Gastroesophageal sphincter (tissue), 3 donors: Measurements from ENCODE around the gene YBX1.

Experiments
- CTCF ChIP-seq, 4 experiments: fragments of 200-600 bp in 2 of 4; fragments of 450-650 bp in 2 of 4; sonication (generic) in 1 of 4; IDR thresholded peaks; one replicate each; pipeline ENCODE4 v1.5.1; 2017 to 2019; ENCODE audit warnings: antibody characterized with exemption in 4 of 4, mild to moderate bottlenecking in 2 of 4, moderate library complexity in 2 of 4
- EP300 ChIP-seq: sonication (generic); formaldehyde crosslinking; IDR thresholded peaks from one replicate; pipeline ENCODE4 v1.6.1; 2017; ENCODE audit warnings: antibody characterized with exemption, mild to moderate bottlenecking
- POLR2A ChIP-seq, 2 donors: fragments of 450-650 bp; IDR thresholded peaks; one replicate each; pipeline ENCODE4 v1.6.1; 2017; ENCODE audit warnings: antibody characterized with exemption in 2 of 2, mild to moderate bottlenecking in 2 of 2, moderate library complexity in 1 of 2

GRCh38 chr1:42689912-42690311, 7.7 kb downstream of the YBX1 start:
- TF ChIP-seq CTCF (IDR thresholded peaks at IDR 0.05), result no peak
- TF ChIP-seq POLR2A (IDR thresholded peaks at IDR 0.05), result no peak
- no peak for TF ChIP-seq EP300
